OCI-LY1 (cell line): ENCODE data around the gene DHRS3.

Experiments used
- H2AFZ ChIP-seq: fragments of 200-600 bp; sonication (generic), shearing (Covaris generic); 2 replicates; pipeline ENCODE4 v1.6.0; 2014; ENCODE audit warnings: antibody characterized with exemption, mild to moderate bottlenecking, low read length
- H3F3A ChIP-seq: fragments of 200-600 bp; sonication (generic), shearing (Covaris generic); 2 replicates; pipeline ENCODE4 v1.6.0; 2014; ENCODE audit warnings: mild to moderate bottlenecking, antibody characterized with exemption, low read length, moderate library complexity; ENCODE audit not compliant: insufficient read depth
- H3K27ac ChIP-seq: fragments of 200-600 bp; sonication (generic); 2 replicates; pipeline ENCODE4 v1.5.1; 2014; ENCODE audit warnings: low read length, mixed run types, mild to moderate bottlenecking, low read depth; ENCODE audit not compliant: poor library complexity, severe bottlenecking
- H3K27me3 ChIP-seq: fragments of 200-600 bp; sonication (generic); 2 replicates; pipeline ENCODE4 v1.6.0; 2014; ENCODE audit warnings: antibody characterized with exemption, mild to moderate bottlenecking, low read length, moderate library complexity; ENCODE audit not compliant: insufficient read depth
- H3K36me3 ChIP-seq: fragments of 200-600 bp; sonication (generic); 2 replicates; pipeline ENCODE4 v1.6.1; 2014; ENCODE audit warnings: mild to moderate bottlenecking, antibody characterized with exemption, low read length, moderate library complexity, mixed read lengths; ENCODE audit not compliant: insufficient read depth
- H3K4me1 ChIP-seq: fragments of 200-600 bp; sonication (generic); 2 replicates; pipeline ENCODE4 v1.5.1; 2014; ENCODE audit warnings: mild to moderate bottlenecking, low read length, moderate library complexity; ENCODE audit not compliant: insufficient read depth, severe bottlenecking
- H3K4me2 ChIP-seq: fragments of 200-600 bp; sonication (generic), shearing (Covaris generic); 2 replicates; pipeline ENCODE4 v1.6.1; 2014; ENCODE audit warnings: low read length
- H3K4me3 ChIP-seq: fragments of 200-600 bp; sonication (generic); 2 replicates; pipeline ENCODE4 v1.5.1; 2014; ENCODE audit warnings: low read length, low read depth, mild to moderate bottlenecking, mixed read lengths; ENCODE audit not compliant: poor library complexity, severe bottlenecking
- H3K79me2 ChIP-seq: fragments of 200-600 bp; shearing (Covaris generic); 2 replicates; pipeline ENCODE4 v1.6.1; 2016; ENCODE audit warnings: mixed run types, low read length, mixed read lengths; ENCODE audit not compliant: insufficient read depth
- H3K9ac ChIP-seq: fragments of 200-600 bp; sonication (generic), shearing (Covaris generic); 2 replicates; pipeline ENCODE4 v1.6.1; 2014; ENCODE audit warnings: mild to moderate bottlenecking, low read length, mixed read lengths
- H3K9me2 ChIP-seq: fragments of 200-600 bp; sonication (generic), shearing (Covaris generic); 2 replicates; pipeline ENCODE4 v1.6.1; 2014; ENCODE audit warnings: low read depth, mild to moderate bottlenecking, low read length, mixed read lengths
- H3K9me3 ChIP-seq: fragments of 200-600 bp; shearing (Covaris generic); 2 replicates; pipeline ENCODE4 v1.6.1; 2014; ENCODE audit warnings: low read length, mixed read lengths
- H4K20me1 ChIP-seq: fragments of 200-600 bp; sonication (generic), shearing (Covaris generic); 2 replicates; pipeline ENCODE4 v1.6.0; 2016; ENCODE audit warnings: mild to moderate bottlenecking, low read length; ENCODE audit not compliant: insufficient read depth
- CTCF ChIP-seq: fragments of 200-600 bp; sonication (generic), shearing (Covaris generic); IDR thresholded peaks from 2 replicates; pipeline ENCODE4 v1.5.1; 2017; ENCODE audit warnings: mild to moderate bottlenecking, antibody characterized with exemption, low read length, moderate library complexity, mixed read lengths
- EZH2 ChIP-seq: fragments of 200-600 bp; sonication (generic), shearing (Covaris generic); IDR thresholded peaks from 2 replicates; pipeline ENCODE4 v1.8.0; 2017; ENCODE audit warnings: borderline replicate concordance, mixed run types, mild to moderate bottlenecking, antibody characterized with exemption, low read length, moderate library complexity, mixed read lengths

DHRS3 gene

GRCh38 chr1:12556368-12556930 lies 61.6 kb downstream of the DHRS3 start:
- Histone ChIP-seq H3K9me2 (no peaks in the 10 kb centered on the region), H3K27ac (no peak overlapping the region), H3K9me3 (no peaks in the 10 kb centered on the region), H3K4me1 (no peaks in the 10 kb centered on the region), H2AFZ (no peak overlapping the region), H3F3A (no peaks in the 10 kb centered on the region), H4K20me1 (no peaks in the 10 kb centered on the region), H3K9ac (no peak overlapping the region), H3K79me2 (no peaks in the 10 kb centered on the region), H3K27me3 (no peaks in the 10 kb centered on the region), H3K36me3 (no peaks in the 10 kb centered on the region), H3K4me3 (no peak overlapping the region), H3K4me2 (no peak overlapping the region)
- TF ChIP-seq CTCF = no peak

GRCh38 chr1:12555411-12556367 lies 62.3 kb downstream of the DHRS3 start:
- no peak overlapping the region for H3K27ac ChIP-seq
- TF ChIP-seq CTCF (no peak), EZH2 (no peak)

GRCh38 chr1:12554521-12555305 lies 63.3 kb downstream of the DHRS3 start:
- H3K9ac ChIP-seq = no peak overlapping the region
- H3K4me3 ChIP-seq = no peak overlapping the region
- H3K27me3 ChIP-seq = no peaks in the 10 kb centered on the region
- H3K4me1 ChIP-seq = no peaks in the 10 kb centered on the region
- TF ChIP-seq EZH2 = no peak
- TF ChIP-seq CTCF = no peak
- no peak overlapping the region for H3K27ac ChIP-seq
- no peaks in the 10 kb centered on the region for H3K9me3 ChIP-seq
- H3K9me2 ChIP-seq = no peaks in the 10 kb centered on the region
- H3K79me2 ChIP-seq = no peaks in the 10 kb centered on the region
- H3K4me2 ChIP-seq = no peak overlapping the region
- H3F3A ChIP-seq = no peaks in the 10 kb centered on the region
- H2AFZ ChIP-seq = no peak overlapping the region
- H3K36me3 ChIP-seq = no peaks in the 10 kb centered on the region
- H4K20me1 ChIP-seq = no peaks in the 10 kb centered on the region

More at GRCh38 chr1:12555411-12556367, 62.3 kb downstream of the DHRS3 start:
- H3K36me3 ChIP-seq = no peaks in the 10 kb centered on the region
- no peaks in the 10 kb centered on the region for H3K27me3 ChIP-seq
- H3K4me1 ChIP-seq = no peaks in the 10 kb centered on the region
- no peaks in the 10 kb centered on the region for H3K79me2 ChIP-seq
- no peak overlapping the region for H3K9ac ChIP-seq
- no peaks in the 10 kb centered on the region for H3F3A ChIP-seq
- H3K4me2 ChIP-seq = no peak overlapping the region
- H4K20me1 ChIP-seq = no peaks in the 10 kb centered on the region
- no peaks in the 10 kb centered on the region for H3K9me2 ChIP-seq
- no peaks in the 10 kb centered on the region for H3K9me3 ChIP-seq
- no peak overlapping the region for H3K4me3 ChIP-seq
- no peak overlapping the region for H2AFZ ChIP-seq
